ENCODE measurements around the gene WDR26. TPM values are rescaled to one million over a fixed set of nuclear protein-coding genes. Genes with fewer than 3 reads are reported as not detected.
A peak's percentile ranks its signal among the peaks of the same experiment; 100 is the strongest.
"Not testable (repeated sequence)": the region's sequence is repeated elsewhere in the genome, so short reads cannot be mapped to it uniquely, and the experiment has no call there.

Gene WDR26
- total and polyA plus RNA-seq, 9 of the 15 experiments (the other 6 are each of a cell fraction or from before 2014, with no cell fraction given): 11.5 to 66.0 (median 39.8) TPM

- Histone ChIP-seq H3K79me2 (ENCODE audit: control insufficient read depth, insufficient read depth, low read length) (peaks cover 57% of the 10 kb centered on the region), H3K4me2 (ENCODE audit: insufficient read depth, low read length) (no peak overlapping the region), H3K27me3 (ENCODE audit: control insufficient read depth in 2 of 2, insufficient read depth in 2 of 2, low read length in 2 of 2) (no peaks in the 10 kb centered on the region), H3K9ac (ENCODE audit: insufficient read depth in 1 of 2, low read depth in 2 of 2, low read length in 2 of 2) (no peak overlapping the region), H4K20me1 (replicated peaks; ENCODE audit: control insufficient read depth, insufficient read depth, low read length) (peaks cover 7% of the 10 kb centered on the region), H3K4me1 (replicated peaks in 1 of 2; ENCODE audit: control insufficient read depth in 2 of 2, insufficient read depth in 2 of 2, low read length in 2 of 2) (peaks cover 0 to 21% of the 10 kb centered on the region in 2 experiments), H3K4me3 (no peak overlapping the region), H3K27ac (ENCODE audit: extremely low read depth, low read depth, low read length) (no peak overlapping the region), H2AFZ (ENCODE audit: low read depth, low read length) (no peak overlapping the region), H3K9me3 (replicated peaks; ENCODE audit: control insufficient read depth, insufficient read depth, low read depth, low read length) (no peaks in the 10 kb centered on the region), H3K36me3 (ENCODE audit: control insufficient read depth, insufficient read depth, low read length) (peaks cover 76% of the 10 kb centered on the region), H3K9me1 (ENCODE audit: control insufficient read depth, insufficient read depth, low read length) (no peaks in the 10 kb centered on the region)
- TF ChIP-seq POLR2AphosphoS5 (IDR thresholded peaks at IDR 0.05; ENCODE audit: control insufficient read depth, insufficient read depth, low read depth, low read length): peak; percentile 15; the same call in 1 of the 2 replicates
- TF ChIP-seq PRMT5 (CRISPR knock-in tag; IDR thresholded peaks at IDR 0.05): no peak
- TF ChIP-seq, protein P1, sequence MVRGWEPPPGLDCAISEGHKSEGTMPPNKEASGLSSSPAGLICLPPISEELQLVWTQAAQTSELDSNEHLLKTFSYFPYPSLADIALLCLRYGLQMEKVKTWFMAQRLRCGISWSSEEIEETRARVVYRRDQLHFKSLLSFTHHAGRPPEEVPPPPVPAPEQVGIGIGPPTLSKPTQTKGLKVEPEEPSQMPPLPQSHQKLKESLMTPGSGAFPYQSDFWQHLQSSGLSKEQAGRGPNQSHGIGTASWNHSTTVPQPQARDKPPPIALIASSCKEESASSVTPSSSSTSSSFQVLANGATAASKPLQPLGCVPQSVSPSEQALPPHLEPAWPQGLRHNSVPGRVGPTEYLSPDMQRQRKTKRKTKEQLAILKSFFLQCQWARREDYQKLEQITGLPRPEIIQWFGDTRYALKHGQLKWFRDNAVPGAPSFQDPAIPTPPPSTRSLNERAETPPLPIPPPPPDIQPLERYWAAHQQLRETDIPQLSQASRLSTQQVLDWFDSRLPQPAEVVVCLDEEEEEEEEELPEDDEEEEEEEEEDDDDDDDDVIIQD (CRISPR knock-in tag; IDR thresholded peaks at IDR 0.05): no peak
- TF ChIP-seq ETV5 (CRISPR knock-in tag; IDR thresholded peaks at IDR 0.05; ENCODE audit: low read depth): no peak
- TF ChIP-seq CREB1 (IDR thresholded peaks at IDR 0.05): no peak
- TF ChIP-seq CREB1 (CRISPR knock-in tag; IDR thresholded peaks at IDR 0.05): no peak
- no peak for TF ChIP-seq ZNF232 (CRISPR knock-in tag; IDR thresholded peaks at IDR 0.05)
- TF ChIP-seq MCM2 (IDR thresholded peaks at IDR 0.05; ENCODE audit: low read depth): no peak
- no peak for FAIRE-seq
- intact Hi-C loops (cut with micrococcal nuclease): no loop called here
- in situ Hi-C loops (cut with MboI): no loop called here
- POLR2A ChIA-PET: interaction anchor here (0.8 kb wide), 1 partner anchor 30 kb away, joined by 3 read pairs; no protein-coding TSS in a partner anchor
- 100% methylated on average over 1 of the region's 1 CpG for WGBS (ENCODE audit: insufficient coverage, low coverage, missing lambda C conversion rate)
- DNase-seq (ENCODE audit: extremely low read depth in 1 of 4, low spot score in 3 of 4): no peak
- BruUV-seq (replicated peaks): no TSS peak
- ATAC-seq: no peak
- CTCF ChIA-PET (ENCODE audit: low intra/inter-chr PET ratio): no interaction called here
Measured at GRCh38 chr1:224427346-224427745, 7.3 kb downstream of the WDR26 start.

- H4K20me1 ChIP-seq (replicated peaks; ENCODE audit: control insufficient read depth, insufficient read depth, low read length); intact Hi-C loops (cut with micrococcal nuclease); H3K9me3 ChIP-seq (replicated peaks; ENCODE audit: control insufficient read depth, insufficient read depth, low read depth, low read length); H3K27me3 ChIP-seq (ENCODE audit: control insufficient read depth in 2 of 2, insufficient read depth in 2 of 2, low read length in 2 of 2); POLR2A ChIA-PET; DNase-seq (ENCODE audit: extremely low read depth in 1 of 4, low spot score in 3 of 4); H3K4me2 ChIP-seq (ENCODE audit: insufficient read depth, low read length); H2AFZ ChIP-seq (ENCODE audit: low read depth, low read length); CTCF ChIA-PET (ENCODE audit: low intra/inter-chr PET ratio); H3K4me3 ChIP-seq; H3K27ac ChIP-seq (ENCODE audit: extremely low read depth, low read depth, low read length); H3K9ac ChIP-seq (ENCODE audit: insufficient read depth in 1 of 2, low read depth in 2 of 2, low read length in 2 of 2); ATAC-seq; H3K9me1 ChIP-seq (ENCODE audit: control insufficient read depth, insufficient read depth, low read length); FAIRE-seq; BruUV-seq (replicated peaks); in situ Hi-C loops (cut with MboI): not testable (repeated sequence)
- H3K79me2 ChIP-seq (ENCODE audit: control insufficient read depth, insufficient read depth, low read length): peaks cover 53% of the 10 kb centered on the region
- H3K4me1 ChIP-seq (replicated peaks in 1 of 2; ENCODE audit: control insufficient read depth in 2 of 2, insufficient read depth in 2 of 2, low read length in 2 of 2): peaks cover 0 to 21% of the 10 kb centered on the region in 2 experiments; a peak in 4 of 5 replicates
- WGBS (ENCODE audit: insufficient coverage, low coverage, missing lambda C conversion rate): 96% methylated on average over 7 of the region's 8 CpGs
- H3K36me3 ChIP-seq (ENCODE audit: control insufficient read depth, insufficient read depth, low read length): peaks cover 81% of the 10 kb centered on the region
Measured at GRCh38 chr1:224426869-224427268, 7.7 kb downstream of the WDR26 start.

Measured in K562 (cell line).